ENCODE results near the gene SPATA24.
A peak's percentile ranks its signal among the peaks of the same experiment; 100 is the strongest.

SPATA24 gene

GRCh38 chr5:139401546-139401945 lies 2.3 kb downstream of the SPATA24 start:
- Histone ChIP-seq H3K27me3 (ENCODE audit: control insufficient read depth, insufficient read depth, low read length) (no peaks in the 10 kb centered on the region), H3K9ac (ENCODE audit: low read length) (no peak overlapping the region), H3K9me3 (ENCODE audit: control insufficient read depth, low read length) (no peaks in the 10 kb centered on the region), H3K4me3 (ENCODE audit: low read length) (no peak overlapping the region), H3K4me1 (ENCODE audit: control insufficient read depth, insufficient read depth, low read length) (peaks cover 14% of the 10 kb centered on the region), H3K36me3 (ENCODE audit: control insufficient read depth, insufficient read depth, low read length) (no peaks in the 10 kb centered on the region)

- Histone ChIP-seq H3K4me1 (ENCODE audit: control insufficient read depth, insufficient read depth, low read length) (peaks cover 13% of the 10 kb centered on the region), H3K9me3 (ENCODE audit: control insufficient read depth, low read length) (no peaks in the 10 kb centered on the region), H3K27me3 (ENCODE audit: control insufficient read depth, insufficient read depth, low read length) (peaks cover 4% of the 10 kb centered on the region), H3K36me3 (ENCODE audit: control insufficient read depth, insufficient read depth, low read length) (no peaks in the 10 kb centered on the region), H3K4me3 (ENCODE audit: low read length) (no peak overlapping the region), H3K9ac (ENCODE audit: low read length) (no peak overlapping the region)
Observed at GRCh38 chr5:139399501-139400121, 4.3 kb downstream of the SPATA24 start.

DNA sequence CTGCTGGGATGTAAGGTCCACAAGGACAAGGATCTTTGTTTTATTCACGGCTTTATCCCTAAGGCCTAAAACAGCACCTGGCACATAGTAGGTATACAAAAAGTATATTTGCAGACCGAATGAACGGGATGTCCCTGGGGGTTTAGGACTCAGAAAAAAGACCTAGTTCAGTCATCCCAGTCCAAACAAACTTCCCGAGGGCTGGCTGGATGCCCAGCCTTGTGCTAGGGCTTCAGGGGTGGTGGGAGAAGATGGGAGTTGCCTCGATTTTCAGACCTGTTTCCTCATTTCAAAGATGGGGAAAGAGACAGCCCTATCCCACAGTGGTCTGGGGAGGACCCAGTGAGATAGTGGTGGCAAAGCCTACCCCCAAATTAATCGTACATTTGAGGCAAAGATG lies 6.0 kb downstream of the SPATA24 start:
- Histone ChIP-seq H3K9ac (ENCODE audit: low read length) (no peak overlapping the region), H3K9me3 (ENCODE audit: control insufficient read depth, low read length) (no peaks in the 10 kb centered on the region), H3K4me1 (ENCODE audit: control insufficient read depth, insufficient read depth, low read length) (peaks cover 6% of the 10 kb centered on the region), H3K4me3 (ENCODE audit: low read length) (no peak overlapping the region), H3K27me3 (ENCODE audit: control insufficient read depth, insufficient read depth, low read length) (peaks cover 4% of the 10 kb centered on the region), H3K36me3 (ENCODE audit: control insufficient read depth, insufficient read depth, low read length) (no peaks in the 10 kb centered on the region)

DNA sequence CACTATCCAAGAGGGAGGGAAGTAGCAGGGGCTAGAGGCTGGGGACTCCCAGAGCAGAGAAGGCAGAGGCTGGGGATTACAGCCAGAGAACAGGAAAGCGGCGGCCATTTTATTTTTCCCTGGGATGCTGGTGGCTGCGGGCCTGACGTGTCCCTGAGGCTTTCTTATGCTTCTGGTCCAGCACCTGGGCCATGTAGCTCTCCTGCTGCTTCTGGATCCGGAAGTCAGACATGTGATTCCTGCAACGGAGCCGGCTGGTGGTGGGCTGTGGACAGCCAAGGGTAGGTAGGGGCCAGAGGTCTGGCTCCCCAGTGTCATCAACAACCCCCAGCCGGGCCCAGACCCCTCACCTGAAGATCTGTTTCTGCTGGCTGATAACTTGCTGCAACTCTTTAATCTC lies 7.2 kb downstream of the SPATA24 start:
- peaks cover 12% of the 10 kb centered on the region for H3K4me1 ChIP-seq (ENCODE audit: control insufficient read depth, insufficient read depth, low read length)
- peaks cover 4% of the 10 kb centered on the region for H3K27me3 ChIP-seq (ENCODE audit: control insufficient read depth, insufficient read depth, low read length)
- no peaks in the 10 kb centered on the region for H3K9me3 ChIP-seq (ENCODE audit: control insufficient read depth, low read length)
- no peak overlapping the region for H3K4me3 ChIP-seq (ENCODE audit: low read length)
- no peak overlapping the region for H3K9ac ChIP-seq (ENCODE audit: low read length)
- H3K36me3 ChIP-seq (ENCODE audit: control insufficient read depth, insufficient read depth, low read length): no peaks in the 10 kb centered on the region

DNA sequence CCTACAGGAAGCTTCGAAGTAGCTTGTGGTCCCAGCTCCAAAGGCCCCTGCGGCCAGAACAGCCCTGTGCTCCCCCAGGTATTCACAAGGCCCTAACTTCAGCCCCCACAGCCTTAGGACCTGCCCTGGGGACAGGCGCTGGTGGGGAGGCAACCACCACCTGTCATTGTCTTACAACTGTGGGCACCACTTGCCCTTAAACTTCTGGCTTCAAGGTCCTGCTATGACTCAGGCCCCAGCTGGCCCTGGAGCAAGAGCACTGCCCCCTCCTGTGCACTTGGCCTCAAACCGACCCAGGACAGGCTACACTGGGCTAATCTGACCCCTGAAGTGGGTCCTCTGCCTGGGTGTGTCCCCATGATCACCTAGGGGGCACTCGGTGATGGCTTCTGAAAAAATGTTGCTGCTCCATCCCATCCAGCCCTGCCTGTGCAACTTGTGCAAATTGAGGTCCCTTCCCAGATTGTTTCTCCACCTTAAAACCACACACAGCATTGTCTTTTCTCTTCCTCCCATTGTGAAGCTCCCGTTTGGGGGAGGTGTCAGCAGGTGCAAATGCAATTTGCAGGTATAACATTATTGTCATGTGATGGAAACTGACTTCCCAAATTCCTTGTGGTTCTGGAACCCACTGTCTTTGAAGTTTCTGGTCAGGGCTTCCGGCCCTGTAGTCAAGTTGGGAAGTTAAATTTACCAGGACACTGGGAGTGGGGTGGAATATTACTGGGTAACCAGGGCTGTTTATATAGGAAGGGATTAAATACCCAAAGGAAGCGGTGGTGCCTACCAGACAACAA lies 7.8 kb downstream of the SPATA24 start:
- H3K4me1 ChIP-seq (ENCODE audit: control insufficient read depth, insufficient read depth, low read length): peaks cover 19% of the 10 kb centered on the region
- H3K27me3 ChIP-seq (ENCODE audit: control insufficient read depth, insufficient read depth, low read length): peaks cover 4% of the 10 kb centered on the region
- H3K9me3 ChIP-seq (ENCODE audit: control insufficient read depth, low read length): no peaks in the 10 kb centered on the region
- H3K9ac ChIP-seq (ENCODE audit: low read length): no peak overlapping the region
- no peaks in the 10 kb centered on the region for H3K36me3 ChIP-seq (ENCODE audit: control insufficient read depth, insufficient read depth, low read length)
- H3K4me3 ChIP-seq (ENCODE audit: low read length): no peak overlapping the region

- Histone ChIP-seq H3K27me3 (ENCODE audit: control insufficient read depth, insufficient read depth, low read length) (peaks cover 4% of the 10 kb centered on the region), H3K9me3 (ENCODE audit: control insufficient read depth, low read length) (no peaks in the 10 kb centered on the region), H3K36me3 (ENCODE audit: control insufficient read depth, insufficient read depth, low read length) (no peaks in the 10 kb centered on the region), H3K4me1 (ENCODE audit: control insufficient read depth, insufficient read depth, low read length) (peaks cover 22% of the 10 kb centered on the region), H3K9ac (ENCODE audit: low read length) (no peak within 1 kb of the TSS), H3K4me3 (ENCODE audit: low read length) (no peak within 1 kb of the TSS)
Observed at GRCh38 chr5:139394654-139395566, 9.0 kb downstream of the SPATA24 start, which contains the start of gene PROB1. PROB1 (minus strand) TSS chr5:139395104; CDS start chr5:139395081, 23 bp downstream.

GRCh38 chr5:139394123-139394653 lies 9.7 kb downstream of the SPATA24 start:
- H3K27me3 ChIP-seq (ENCODE audit: control insufficient read depth, insufficient read depth, low read length): peaks cover 4% of the 10 kb centered on the region
- no peaks in the 10 kb centered on the region for H3K9me3 ChIP-seq (ENCODE audit: control insufficient read depth, low read length)
- no peak overlapping the region for H3K4me3 ChIP-seq (ENCODE audit: low read length)
- H3K9ac ChIP-seq (ENCODE audit: low read length): no peak overlapping the region
- H3K36me3 ChIP-seq (ENCODE audit: control insufficient read depth, insufficient read depth, low read length): no peaks in the 10 kb centered on the region
- peaks cover 26% of the 10 kb centered on the region for H3K4me1 ChIP-seq (ENCODE audit: control insufficient read depth, insufficient read depth, low read length)

DNA sequence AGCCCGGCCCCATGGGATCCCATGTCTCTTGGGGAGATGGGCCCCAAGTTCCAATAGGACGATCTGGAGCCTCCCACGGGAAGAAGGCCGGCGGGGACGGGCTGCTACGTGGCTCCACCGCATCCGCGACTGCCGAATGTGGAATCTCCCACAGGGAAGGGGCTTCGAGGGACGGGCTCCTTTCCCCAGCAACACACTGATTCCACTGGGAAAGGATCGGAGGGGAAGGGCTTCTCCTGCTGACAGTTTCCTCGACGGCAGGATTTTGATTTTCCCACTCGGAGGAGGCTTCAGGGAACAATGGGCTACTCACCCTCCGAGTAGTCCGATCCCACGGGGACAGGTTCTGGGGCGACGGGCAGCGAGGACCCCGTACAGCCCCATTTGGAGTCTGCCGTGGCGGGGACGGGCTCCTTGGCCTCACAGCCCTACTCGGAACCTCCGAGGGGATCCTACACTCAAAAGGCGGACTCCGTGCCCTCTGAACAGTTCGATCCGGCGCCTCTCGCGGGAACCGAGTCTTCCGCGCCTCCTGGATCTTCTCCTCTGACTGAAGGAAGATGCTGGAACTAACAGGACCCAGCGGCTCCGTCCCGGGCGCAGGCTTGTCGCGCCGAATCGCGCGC lies 10.3 kb downstream of the SPATA24 start:
- peaks cover 31% of the 10 kb centered on the region for H3K4me1 ChIP-seq (ENCODE audit: control insufficient read depth, insufficient read depth, low read length)
- no peaks in the 10 kb centered on the region for H3K9me3 ChIP-seq (ENCODE audit: control insufficient read depth, low read length)
- peaks cover 4% of the 10 kb centered on the region for H3K27me3 ChIP-seq (ENCODE audit: control insufficient read depth, insufficient read depth, low read length)
- no peaks in the 10 kb centered on the region for H3K36me3 ChIP-seq (ENCODE audit: control insufficient read depth, insufficient read depth, low read length)
- H3K9ac ChIP-seq (ENCODE audit: low read length): peak overlapping the region; percentile 47
- H3K4me3 ChIP-seq (ENCODE audit: low read length): peak overlapping the region; percentile 19

DNA sequence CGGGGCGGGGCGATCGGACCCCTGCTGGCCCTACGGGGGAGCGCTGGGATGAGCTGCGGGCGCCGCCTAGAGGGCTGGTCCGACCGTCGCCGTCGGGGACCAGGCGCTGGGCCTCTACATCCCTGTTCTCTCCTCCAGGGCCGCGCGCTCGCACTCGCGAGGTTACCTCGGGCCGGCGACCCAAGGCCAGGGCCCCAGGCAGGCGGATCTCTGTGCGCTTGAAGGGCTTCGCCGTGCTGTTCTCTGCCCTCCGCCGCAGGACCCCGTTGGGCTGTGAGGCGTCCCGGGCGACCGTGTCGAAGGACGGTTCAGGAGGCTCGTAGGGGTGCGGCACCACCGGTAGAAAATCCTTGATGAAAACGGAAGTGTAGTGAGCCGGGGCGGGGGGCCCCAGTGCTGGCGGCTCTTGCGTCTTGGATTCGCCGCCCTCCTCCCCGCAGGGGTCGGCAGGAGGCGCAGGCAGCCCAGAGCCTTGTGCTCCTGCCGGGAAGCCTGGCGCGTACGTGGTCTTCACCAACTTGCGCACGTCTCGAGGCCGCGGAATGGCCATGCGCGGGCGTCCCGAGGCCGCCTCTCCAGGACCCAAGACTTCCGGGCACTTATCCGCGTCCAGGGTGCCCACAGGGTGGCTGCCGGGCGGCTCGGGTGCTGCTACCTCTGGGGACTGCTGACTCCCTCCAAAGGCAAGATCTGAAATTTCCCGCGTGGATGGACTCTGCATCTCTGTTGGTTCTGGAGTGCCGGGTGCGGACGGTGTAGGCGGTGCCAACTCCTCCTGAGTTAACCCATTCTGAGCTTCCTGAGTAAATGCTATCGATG lies 11.0 kb downstream of the SPATA24 start:
- Histone ChIP-seq H3K27me3 (ENCODE audit: control insufficient read depth, insufficient read depth, low read length) (peaks cover 4% of the 10 kb centered on the region), H3K9me3 (ENCODE audit: control insufficient read depth, low read length) (no peaks in the 10 kb centered on the region), H3K4me3 (ENCODE audit: low read length) (peak overlapping the region; percentile 19), H3K4me1 (ENCODE audit: control insufficient read depth, insufficient read depth, low read length) (peaks cover 38% of the 10 kb centered on the region), H3K36me3 (ENCODE audit: control insufficient read depth, insufficient read depth, low read length) (no peaks in the 10 kb centered on the region), H3K9ac (ENCODE audit: low read length) (peak overlapping the region; percentile 47)

DNA sequence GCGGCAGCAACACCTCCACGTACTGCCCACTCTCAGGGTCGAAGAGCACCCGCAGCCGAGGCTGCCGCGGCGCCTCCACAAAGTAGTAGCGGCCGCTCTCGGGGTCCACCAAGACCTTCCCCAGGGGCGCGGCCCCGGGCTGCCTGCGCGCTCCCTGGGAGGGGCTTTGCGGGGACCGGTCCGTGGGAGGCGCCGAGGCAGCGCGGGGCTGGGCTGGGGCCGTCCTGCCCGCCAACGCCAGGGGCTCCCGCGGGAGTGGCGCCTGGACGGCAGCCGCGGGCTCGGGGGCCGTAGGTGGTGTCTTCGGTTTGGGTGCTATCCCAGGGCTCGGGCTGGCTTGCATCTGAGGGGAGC lies 11.6 kb downstream of the SPATA24 start:
- no peaks in the 10 kb centered on the region for H3K9me3 ChIP-seq (ENCODE audit: control insufficient read depth, low read length)
- peak overlapping the region; percentile 70 for H3K9ac ChIP-seq (ENCODE audit: low read length)
- H3K4me3 ChIP-seq (ENCODE audit: low read length): peak overlapping the region; percentile 36

More for the DNA sequence above, 11.6 kb downstream of the SPATA24 start:
- H3K27me3 ChIP-seq (ENCODE audit: control insufficient read depth, insufficient read depth, low read length): peaks cover 4% of the 10 kb centered on the region
- H3K4me1 ChIP-seq (ENCODE audit: control insufficient read depth, insufficient read depth, low read length): peaks cover 44% of the 10 kb centered on the region
- no peaks in the 10 kb centered on the region for H3K36me3 ChIP-seq (ENCODE audit: control insufficient read depth, insufficient read depth, low read length)
